Glomerular endothelial cell (primary cell): ENCODE data around the gene CD200R1L. TPM values are rescaled to one million over a fixed set of nuclear protein-coding genes. Genes with fewer than 3 reads are reported as not detected.

Experiments
- DNase-seq: peaks from one replicate; pipeline ENCODE4 v3.0.0-alpha.2; 2011; ENCODE audit warnings: low read depth, low spot score; ENCODE audit errors: extremely low read depth
- total RNA-seq: library from RNA; depleted of rRNA; stranded (reverse); fragments of >200 nt; gene quantifications from 2 replicates; pipeline ENCODE4 v1.2.3, GENCODE V29; 2015

Gene CD200R1L
- total RNA-seq, 1 donor from 2014 or later = not detected

- DNase-seq = no peak
Measured at GRCh38 chr3:112822064-112823055, 24.3 kb downstream of the CD200R1L start.

- no peak for DNase-seq
Measured at GRCh38 chr3:112818289-112818688, 28.4 kb downstream of the CD200R1L start.

DNA sequence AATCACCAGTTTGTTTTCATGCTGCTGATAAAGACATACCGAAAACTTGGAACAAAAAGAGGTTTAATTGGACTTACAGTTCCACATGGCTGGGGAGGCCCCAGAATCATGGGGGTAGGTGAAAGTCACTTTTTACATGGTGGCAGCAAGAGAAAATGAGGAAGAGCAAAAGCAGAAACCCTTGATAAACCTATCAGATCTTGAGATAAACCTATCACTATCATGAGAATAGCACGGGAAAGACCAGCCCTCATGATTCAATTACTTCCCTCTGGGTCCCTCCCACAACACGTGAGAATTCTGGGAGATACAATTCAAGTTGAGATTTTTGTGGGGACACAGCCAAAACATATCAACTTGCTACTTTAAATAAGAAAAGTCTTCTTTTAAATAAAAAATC, 28.9 kb downstream of the CD200R1L start:
- no peak for DNase-seq

GRCh38 chr3:112817271-112817670, 29.4 kb downstream of the CD200R1L start:
- no peak for DNase-seq

DNA sequence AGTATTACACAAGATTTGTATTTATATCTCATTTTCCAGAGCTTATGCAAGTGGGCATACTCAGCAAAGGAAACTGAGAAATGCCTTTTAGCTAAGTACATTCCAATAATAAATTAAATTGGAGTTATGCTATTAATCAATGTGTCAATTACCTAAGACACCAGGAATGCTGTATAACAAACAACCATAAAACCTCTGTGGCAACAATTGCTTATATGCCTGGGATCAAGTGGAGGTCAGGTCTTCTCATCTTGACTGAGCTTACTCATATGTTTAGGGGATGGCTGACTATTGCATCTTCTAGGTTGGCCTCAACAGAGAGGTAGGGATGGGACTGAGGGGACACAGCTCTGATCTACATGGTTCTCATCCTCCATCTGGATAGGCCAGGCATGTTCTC, 30.7 kb downstream of the CD200R1L start:
- no peak for DNase-seq

DNA sequence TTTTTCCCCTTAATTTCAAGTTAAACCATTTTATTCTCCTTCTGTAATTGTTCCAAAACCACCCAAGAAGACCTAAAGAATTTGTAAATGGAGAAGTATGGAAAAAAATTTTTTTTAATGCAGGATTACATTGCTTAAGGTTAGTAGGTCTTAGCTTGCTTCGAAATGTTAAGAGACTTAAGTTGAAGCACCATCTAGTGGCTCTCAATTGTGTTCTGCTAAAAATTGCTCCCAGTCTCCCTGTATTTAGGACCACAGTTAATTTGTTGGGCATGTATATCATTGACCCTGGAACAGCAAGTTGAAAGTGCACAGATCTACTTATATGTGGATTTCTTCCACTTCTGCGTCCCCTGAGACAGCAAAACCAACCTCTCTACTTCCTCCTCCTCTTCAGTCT, 32.4 kb downstream of the CD200R1L start:
- DNase-seq = no peak

DNA sequence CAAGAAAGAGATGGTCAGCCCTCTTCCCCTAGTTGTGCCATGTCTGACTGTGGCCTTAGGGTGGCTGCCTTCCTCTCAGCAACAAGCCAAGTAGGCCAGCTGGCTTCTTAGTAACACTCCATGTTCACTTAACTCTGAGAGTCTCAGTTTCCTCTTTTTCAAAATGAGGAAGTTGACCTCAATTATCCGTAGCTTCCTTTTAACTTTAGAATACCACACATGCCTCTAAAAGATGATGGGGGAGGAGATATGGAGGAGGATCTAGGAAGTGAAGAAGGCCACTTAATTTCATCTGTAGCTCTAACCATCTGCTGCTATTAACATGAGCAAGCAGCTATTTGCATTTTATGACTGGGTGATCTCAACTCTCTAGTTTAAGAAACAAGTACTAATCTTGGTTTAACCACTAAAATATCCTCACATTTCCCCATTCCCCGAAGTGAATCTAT, 32.9 kb downstream of the CD200R1L start:
- no peak for DNase-seq

- DNase-seq = no peak
Measured at GRCh38 chr3:112813016-112813415, 33.6 kb downstream of the CD200R1L start.

GRCh38 chr3:112811917-112812660, 34.6 kb downstream of the CD200R1L start:
- no peak for DNase-seq

- DNase-seq = no peak
Measured at GRCh38 chr3:112811131-112811884, 35.4 kb downstream of the CD200R1L start.

DNA sequence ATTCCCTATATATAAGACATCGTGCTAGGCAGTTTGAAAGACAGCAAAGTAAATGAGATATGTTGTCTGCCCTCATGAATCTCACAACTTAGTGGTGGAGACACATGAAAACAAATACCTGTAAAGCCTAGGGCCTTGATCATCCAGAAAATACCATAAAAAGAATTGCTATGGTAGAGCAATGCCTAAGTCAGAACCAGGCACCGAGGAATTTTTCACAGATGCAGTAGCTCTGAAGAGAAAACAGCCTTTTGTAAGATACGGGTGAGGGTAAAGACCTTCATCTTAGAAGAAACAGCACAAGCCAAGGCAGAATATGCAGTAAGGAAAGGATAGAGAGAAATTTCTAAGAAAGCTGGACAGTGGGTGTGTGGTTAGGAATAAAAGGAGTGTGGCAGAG, 36.1 kb downstream of the CD200R1L start:
- no peak for DNase-seq

DNA sequence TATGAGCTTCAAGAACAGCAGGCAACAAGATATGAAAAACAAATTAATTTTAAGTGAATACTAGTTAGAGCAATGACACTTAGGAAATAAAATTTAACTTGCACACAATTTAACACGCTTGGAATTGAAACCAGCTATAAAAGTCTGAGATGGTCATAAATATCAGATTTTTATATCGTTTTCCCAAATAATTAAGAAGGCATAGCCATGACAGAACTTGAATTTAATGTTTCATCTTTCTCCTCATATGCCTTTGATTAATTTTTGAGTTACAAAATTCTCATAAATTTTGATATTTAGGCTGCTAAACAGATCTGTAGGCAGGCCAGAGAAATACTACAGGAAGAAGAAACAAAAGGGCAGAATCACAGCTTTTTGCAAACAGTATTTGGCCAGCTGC, 38.5 kb downstream of the CD200R1L start:
- DNase-seq = no peak

DNA sequence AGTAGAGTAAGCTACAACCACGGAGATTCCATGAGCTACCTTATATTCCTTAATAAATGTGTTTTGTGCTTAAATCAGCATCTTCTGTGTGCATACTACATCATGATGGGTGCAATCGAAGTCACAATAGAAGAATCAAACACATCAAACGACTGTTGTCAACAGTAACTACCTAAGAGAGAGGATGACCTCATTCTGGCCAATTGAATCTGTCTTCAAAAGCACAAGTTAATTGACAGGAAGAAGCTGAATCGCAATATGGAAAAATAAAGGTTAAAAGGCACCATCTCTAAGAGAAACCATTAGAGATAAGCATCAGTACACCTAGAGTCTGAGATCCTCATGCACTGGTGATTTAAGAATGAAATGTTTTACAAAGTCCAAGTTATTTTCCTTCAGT, 39.0 kb downstream of the CD200R1L start:
- no peak for DNase-seq

DNA sequence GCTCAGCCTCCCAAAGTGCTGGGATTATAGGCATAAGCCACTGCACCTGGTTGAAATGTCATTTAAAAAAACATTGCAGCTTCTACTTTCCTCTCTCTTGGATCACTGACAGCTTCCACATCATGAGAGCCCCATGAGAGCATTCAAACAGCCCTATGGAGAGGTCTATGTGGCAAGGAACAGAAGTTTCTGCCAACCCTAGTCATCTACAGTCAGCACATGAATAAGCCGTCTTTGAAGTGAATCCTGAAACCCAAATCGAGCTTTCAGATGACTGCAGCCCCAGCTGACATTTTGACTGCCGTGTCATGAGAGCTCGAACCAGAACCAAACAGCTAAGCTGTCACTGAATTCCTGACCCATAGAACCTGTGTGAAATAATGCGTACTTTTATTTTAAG, 39.8 kb downstream of the CD200R1L start:
- DNase-seq = no peak

- DNase-seq = no peak
Measured at GRCh38 chr3:112805126-112805525, 41.5 kb downstream of the CD200R1L start.

- DNase-seq = no peak
Measured at GRCh38 chr3:112804021-112804420, 42.6 kb downstream of the CD200R1L start.

DNA sequence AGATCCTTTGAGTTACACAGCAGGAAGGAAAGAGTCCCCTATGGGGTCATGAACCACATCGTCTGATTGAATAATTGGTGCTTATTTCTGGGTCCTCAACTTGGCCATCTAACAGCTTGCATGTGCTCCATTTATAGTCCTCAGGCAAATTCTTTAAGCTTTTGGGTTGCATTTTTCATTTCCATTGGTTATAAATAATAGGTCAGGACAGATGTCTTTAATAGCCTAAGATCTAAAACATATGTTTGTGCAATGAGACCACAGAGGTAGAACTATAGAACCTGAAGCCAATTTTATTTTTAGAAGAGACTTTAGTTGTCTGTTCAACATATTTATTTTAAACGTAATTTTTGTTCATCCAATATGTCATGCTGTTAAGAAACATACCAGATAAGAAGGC, 43.2 kb downstream of the CD200R1L start:
- DNase-seq = no peak

- no peak for DNase-seq
Measured at GRCh38 chr3:112802338-112802737, 44.3 kb downstream of the CD200R1L start.

DNA sequence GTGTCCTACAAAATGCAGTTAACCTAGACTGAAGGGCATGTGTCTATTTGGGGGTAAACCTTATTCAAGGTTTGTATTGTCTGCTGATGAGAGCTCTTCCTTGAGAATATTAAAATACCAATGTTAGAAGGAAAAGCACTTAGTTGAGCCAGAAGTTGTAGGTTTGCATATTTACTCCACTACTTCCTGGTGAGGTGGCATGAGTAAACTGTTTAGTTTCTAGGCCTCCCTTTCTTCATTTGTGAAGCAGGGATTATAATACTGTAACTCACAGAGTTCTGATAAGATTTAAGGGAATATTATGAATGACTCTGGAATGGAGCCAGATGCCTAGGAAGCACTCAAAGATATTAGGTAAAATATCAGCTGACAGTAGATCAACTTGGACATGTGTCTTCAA, 46.7 kb downstream of the CD200R1L start:
- DNase-seq = no peak

DNA sequence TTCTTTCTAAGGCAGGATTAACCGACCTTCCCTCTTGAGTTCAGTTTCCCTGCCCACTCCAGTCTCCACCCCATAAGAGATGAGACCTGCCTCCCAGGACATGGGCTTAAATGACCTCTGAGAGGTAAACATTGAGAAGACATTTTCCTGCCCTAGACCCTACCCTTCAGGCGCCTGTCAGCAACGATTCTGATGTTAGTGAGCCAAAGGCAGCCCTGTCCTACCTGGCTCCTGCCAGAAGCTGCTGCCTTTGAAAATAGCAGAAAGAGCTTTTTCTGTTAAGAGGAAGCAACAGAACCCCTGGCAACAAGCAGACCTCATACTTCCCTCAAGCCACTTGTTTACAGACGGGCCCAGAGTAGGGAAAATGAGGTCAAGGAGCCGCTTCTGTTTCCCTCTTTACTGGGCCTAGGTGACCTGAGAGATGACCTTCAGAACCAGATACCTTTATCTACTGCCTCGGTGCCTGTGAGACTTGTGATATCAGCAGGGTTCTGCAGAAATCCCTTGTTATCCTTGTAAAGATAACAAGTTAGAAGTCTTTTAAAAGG, 52.0 kb downstream of the CD200R1L start:
- no peak for DNase-seq
